GM18868 (cell line): Measurements from ENCODE around the gene SIRT2.
A peak's percentile ranks its signal among the peaks of the same experiment; 100 is the strongest.
"Not testable (repeated sequence)": the region's sequence is repeated elsewhere in the genome, so short reads cannot be mapped to it uniquely, and the experiment has no call there.

Experiments used
- ATAC-seq: cut with Tn5 transposase; IDR thresholded peaks from one replicate; pipeline ENCODE4 v1.9.1; 2021; ENCODE audit warnings: mild to moderate bottlenecking, moderate library complexity; ENCODE audit not compliant: unreplicated experiment

Gene SIRT2

DNA sequence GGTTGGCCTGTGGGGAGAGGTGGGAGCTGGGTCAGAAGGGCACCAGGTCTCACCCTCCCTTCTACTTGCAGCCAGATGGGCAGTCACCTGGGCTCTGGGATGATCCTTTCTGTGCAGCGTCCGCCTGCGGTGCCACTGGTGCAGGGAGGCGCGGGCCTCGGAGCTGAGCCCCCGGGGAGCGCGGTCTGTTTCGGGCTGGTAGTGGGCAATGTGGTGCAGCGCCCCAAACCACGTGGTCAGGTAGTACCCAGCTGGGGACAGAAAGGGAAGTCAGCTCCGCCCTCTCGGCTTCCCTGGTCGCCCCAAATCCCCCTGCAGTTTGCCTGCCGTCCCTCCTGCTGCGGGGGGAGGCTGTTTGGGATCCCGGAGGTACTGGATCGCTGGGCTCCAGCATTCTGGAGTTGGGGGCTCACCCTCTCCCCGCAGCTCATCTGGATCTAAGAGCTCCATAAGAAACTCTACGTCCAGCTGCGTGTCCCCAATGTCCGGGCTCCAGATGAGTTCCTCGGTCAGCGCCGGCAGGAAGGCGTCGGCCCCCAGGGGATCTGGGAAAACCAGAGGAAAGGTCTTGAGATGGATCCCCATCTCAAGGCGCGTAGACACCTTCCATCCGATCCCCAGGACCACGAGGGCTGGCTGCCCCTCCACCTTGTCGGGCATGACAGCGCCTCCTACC is 30.1 kb downstream of the SIRT2 start:
- ATAC-seq = peak; percentile 9

GRCh38 chr19:38868551-38868950 is 30.9 kb downstream of the SIRT2 start:
- no peak for ATAC-seq

DNA sequence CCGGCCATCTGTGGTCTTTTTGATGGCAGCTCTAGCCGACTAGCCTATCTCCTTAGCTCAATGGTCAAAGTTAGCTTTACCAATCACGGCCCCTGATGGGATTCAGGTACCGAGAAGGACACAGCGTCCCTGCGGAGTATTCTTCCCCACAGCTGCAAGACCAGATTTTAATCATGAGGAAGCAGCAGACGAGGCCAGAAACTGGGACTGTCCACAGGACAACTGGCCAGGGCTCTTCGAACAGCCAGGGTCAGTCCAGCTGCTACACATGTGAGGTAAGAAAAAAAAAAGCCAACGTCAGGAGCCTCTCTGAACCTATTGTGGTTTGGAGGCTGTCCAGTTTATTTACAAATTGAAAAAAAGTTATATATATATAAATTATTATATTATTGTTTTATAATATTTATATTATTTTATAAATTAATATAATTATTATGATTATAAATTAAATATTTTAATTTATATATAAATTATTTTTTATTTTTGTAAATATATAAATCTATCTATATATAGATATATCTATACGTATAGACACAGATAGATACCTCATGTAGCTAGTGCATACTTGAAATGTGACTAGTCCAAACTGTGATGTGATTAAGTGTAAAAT is 32.1 kb downstream of the SIRT2 start:
- no peak for ATAC-seq

DNA sequence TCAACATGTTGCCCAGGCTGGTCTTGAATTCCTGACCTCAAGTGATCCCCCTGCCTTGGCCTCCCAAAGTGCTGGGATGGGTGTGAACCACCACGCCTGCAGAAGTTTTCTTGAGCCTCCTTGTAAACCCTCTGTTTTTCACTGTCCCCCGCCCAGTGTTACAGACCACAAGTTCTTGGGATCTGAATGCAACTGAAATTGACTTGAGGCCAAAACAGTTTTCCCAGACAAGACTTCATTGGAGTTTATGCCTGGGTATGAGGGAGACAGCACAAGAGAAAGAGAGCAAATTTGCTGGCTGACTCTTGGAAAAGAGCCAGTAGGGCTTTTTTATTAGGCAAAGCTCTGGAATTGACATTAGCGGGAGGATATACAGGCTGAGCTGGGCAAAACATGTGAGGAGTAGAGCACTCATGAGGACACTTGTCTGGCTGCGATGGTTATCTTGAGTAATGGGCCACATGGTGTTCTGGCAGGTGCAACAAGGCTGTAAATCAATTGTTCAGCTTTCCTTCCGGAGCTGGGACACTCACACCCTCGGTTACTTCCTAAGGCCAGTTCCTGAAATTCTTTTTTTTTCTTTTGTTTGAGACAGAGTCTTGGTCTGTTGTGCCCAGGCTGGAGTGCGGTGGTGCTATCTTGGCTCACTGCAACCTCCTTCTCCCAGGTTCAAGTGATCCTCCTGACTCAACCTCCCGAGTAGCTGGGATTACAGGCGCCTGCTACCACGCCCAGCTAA is 36.9 kb downstream of the SIRT2 start:
- ATAC-seq = no peak

DNA sequence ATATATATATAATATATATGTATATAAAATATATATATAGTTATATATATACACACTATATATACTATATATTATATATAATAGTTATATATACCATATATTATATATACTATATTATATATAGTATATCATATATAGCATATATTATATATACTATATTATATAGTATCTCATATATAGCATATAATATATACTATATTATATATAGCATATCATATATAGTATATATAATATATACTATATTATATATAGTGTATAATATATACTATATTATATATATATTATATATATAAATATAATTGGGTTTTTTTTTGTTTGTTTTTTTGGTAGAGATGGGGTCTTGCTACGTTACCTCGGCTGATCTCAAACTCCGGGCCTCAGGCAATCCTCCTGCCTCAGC is 38.0 kb downstream of the SIRT2 start:
- no peak for ATAC-seq

DNA sequence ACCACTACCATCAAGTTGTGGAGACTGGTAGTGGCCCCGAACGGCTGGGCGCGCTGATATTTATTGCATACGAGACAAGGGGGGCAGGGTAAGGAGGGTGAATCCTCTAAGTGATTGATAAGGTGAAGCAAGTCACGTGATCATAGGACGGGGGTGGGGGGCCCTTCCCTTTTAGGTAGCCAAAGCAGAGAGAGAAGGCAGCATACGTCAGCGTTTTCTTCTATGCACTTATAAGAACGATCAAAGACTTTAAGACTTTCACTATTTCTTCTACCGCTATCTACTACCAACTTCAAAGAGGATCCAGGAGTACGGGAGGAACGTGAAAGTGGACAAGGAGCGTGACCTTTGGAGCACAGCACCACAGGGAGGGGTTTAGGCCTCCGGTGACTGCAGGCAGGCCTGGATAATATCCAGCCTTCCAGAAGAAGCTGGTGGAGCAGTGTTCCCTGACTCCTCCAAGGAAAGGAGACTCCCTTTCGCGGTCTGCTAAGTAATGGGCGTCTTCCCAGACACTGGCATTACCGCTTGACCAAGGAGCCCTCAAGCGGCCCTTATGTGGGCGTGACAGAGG is 39.7 kb downstream of the SIRT2 start:
- ATAC-seq = not testable (repeated sequence)

DNA sequence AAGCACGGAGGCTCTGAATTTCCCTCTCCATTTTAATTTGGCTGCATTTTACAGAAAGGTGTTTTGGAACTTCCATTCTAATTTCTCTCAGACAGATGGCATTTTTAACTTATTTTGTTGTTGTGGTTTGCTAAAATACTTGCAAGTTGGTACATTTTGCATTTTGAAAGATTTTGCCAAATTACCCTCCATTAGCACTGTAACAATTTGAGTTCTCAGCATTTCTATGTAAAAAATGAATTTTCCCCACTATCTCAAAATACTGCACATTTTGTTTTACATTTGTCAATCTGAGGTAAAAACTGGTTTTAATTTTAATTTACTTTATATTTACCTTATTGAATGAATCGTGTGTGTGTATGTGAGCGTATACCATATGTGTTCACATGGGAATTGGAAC is 42.6 kb downstream of the SIRT2 start:
- no peak for ATAC-seq

DNA sequence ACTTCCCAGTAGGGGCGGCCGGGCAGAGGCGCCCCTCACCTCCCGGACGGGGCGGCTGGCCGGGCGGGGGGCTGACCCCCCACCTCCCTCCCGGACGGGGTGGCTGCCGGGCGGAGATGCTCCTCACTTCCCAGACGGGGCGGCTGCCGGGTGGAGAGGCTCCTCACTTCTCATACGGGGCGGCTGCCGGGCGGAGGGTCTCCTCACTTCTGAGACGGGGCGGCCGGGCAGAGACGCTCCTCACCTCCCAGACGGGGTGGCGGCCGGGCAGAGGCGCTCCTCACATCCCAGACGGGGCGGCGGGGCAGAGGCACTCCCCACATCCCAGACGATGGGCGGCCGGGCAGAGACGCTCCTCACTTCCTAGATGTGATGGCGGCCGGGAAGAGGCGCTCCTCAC is 43.7 kb downstream of the SIRT2 start:
- not testable (repeated sequence) for ATAC-seq

DNA sequence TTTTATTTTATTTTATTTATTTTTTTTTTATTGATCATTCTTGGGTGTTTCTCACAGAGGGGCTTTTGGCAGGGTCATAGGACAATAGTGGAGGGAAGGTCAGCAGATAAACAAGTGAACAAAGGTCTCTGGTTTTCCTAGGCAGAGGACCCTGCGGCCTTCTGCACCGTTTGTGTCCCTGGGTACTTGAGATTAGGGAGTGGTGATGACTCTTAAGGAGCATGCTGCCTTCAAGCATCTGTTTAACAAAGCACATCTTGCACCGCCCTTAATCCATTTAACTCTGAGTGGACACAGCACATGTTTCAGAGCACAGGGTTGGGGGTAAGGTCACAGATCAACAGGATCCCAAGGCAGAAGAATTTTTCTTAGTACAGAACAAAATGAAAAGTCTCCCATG is 44.5 kb downstream of the SIRT2 start:
- ATAC-seq = not testable (repeated sequence)

- no peak for ATAC-seq
Observed at GRCh38 chr19:38853214-38853613, 46.2 kb downstream of the SIRT2 start.

- ATAC-seq = no peak
Observed at GRCh38 chr19:38852231-38853044, 47.0 kb downstream of the SIRT2 start.

DNA sequence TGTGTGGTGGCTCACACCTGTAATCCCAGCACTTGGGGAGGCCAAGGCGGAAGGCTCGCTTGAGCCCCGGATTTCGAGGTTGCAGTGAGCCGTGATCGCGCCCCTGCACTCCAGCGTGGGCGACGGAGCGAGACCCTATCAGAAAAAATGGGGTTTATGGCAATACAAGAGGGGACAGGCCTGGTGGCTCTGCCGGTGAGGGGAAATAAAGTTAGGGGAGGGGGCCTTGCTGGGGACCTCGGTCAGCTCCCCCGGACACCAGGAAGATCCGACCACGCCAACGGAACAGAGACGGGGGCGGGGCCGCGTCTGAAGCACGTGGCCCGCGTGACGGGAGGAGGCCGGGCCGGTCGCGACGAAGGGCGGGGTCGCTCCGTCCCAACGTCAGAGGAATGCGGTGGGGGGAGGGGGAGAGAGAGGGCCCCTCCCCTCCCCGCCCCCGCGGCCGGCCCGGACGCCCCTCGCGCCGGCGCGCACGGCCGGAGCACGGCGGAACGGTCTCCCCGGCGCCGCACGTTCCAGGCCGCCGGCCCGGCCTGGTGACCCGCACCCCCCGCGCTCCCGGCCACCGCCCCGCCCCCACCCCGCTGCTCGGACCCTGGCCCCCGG is 47.7 kb downstream of the SIRT2 start:
- no peak for ATAC-seq

DNA sequence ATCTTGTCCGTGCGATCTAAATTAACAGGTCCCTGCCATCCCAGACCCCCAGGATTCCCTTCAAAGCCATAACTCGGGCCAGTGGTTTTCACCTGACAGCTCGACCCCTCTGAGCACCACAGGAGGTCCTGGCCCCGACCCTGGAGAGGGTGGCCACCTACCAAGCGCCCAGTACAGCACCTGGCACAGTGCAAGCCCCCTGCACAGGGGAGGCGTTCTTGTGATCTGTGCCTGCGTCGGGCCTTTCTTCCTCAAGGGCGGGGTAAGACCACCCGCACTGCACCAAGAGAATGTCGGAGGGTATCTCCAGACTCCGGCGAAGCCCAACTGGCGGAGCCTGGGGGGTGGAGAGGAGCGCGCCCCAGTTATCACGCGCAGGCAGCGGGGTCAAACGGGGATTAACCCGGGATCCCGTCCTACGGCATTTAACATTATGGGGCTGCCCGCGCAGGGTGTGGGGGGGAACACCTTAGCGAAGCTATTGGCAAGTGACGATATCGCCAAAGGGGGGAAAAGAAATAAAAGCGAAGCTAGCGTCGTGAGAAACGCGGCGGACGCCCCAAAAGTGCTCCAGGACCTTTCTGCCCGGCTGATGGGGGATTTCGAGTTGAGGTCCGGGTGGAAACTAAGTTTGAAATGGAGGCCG is 48.3 kb downstream of the SIRT2 start:
- no peak for ATAC-seq

- ATAC-seq = peak; percentile 64
Observed at GRCh38 chr19:38850436-38850975, 48.9 kb downstream of the SIRT2 start.

GRCh38 chr19:38849860-38850435 is 49.5 kb downstream of the SIRT2 start, which contains the start of gene HNRNPL:
TSS of gene HNRNPL (minus strand) at chr19:38849986. CDS start at chr19:38849966, 20 bp downstream.
- peak; percentile 57 for ATAC-seq

- peak; percentile 20 for ATAC-seq
Observed at GRCh38 chr19:38849147-38849859, 50.1 kb downstream of the SIRT2 start.

DNA sequence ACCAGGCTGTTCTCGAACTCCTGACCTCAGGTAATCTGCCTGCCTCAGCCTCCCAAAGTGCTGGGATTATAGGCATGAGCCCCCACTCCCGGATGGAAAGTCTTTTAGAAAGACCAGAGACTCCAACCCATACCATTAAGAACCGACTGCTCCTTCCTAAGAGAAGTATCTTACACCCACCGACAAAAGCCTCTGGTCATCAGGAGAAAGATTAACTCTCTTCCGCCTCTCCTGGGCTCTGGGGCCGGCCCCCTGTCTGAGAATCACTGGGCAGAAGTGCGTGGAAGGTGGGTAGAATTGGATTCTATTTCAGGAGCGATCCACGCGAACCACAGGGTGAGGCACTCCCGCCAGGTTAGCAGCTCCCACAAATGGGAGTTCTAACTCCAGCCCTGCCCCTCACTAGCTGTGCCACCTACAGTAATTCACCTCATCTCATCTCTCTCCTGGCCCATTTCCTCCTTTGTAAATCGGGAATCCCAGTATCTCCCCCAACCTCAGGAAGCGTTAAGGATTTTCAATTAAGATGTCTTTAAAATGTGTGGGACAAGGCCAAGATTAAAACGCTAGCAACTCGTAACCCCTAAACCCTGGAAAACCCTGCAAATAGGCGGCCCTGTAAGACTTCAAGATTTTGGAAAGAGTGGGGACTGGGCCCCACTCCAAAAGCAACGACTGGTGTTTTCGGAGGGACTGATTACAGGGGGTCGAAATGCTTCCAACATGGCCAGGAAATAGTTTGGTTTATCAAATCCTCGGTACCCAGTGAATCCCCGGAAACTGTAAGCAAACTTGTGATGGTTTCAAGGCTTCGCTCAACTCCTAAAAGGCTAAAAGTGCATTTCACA is 50.9 kb downstream of the SIRT2 start:
- ATAC-seq = no peak

DNA sequence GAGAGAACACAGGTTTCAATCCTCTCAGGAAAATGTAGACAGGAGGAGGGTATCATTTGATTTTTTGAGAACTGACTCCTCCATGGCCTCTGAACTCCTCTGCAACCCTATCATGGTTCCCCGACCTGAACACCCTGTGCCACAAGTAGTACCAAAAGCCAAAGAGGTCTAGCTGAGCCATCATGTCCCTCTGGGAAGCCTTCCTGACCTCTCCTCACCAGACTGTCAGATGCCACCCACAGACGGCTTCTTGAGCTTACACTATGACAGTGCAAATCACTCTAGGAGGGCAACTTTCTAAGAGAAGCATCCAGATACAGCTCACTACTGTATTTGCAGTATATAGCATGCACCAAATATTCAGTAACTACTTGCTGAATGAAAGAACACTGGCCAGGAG is 53.3 kb downstream of the SIRT2 start:
- ATAC-seq = no peak
